Endodermal cell (in vitro differentiated cells): Measurements from ENCODE around the gene PHLPP1. TPM values are rescaled to one million over a fixed set of nuclear protein-coding genes. Genes with fewer than 3 reads are reported as not detected.
A peak's percentile ranks its signal among the peaks of the same experiment; 100 is the strongest.

Experiments
- DNase-seq: peaks from one replicate; pipeline ENCODE4 v3.0.0-alpha.2; 2017
- H3K27ac ChIP-seq: 2 replicates; pipeline ENCODE4 v1.5.1; 2013; ENCODE audit warnings: mild to moderate bottlenecking, low read depth, low read length, moderate library complexity
- H3K27me3 ChIP-seq: 2 replicates; pipeline ENCODE4 v1.6.1; 2013; ENCODE audit warnings: mild to moderate bottlenecking, low read length, moderate library complexity; ENCODE audit not compliant: insufficient read depth, control insufficient read depth, poor library complexity, severe bottlenecking
- H3K36me3 ChIP-seq: 2 replicates; pipeline ENCODE4 v1.7.0; 2013; ENCODE audit warnings: mild to moderate bottlenecking, low read length, moderate library complexity; ENCODE audit not compliant: control insufficient read depth, insufficient read depth
- H3K4me1 ChIP-seq: one replicate; pipeline ENCODE4 v1.7.0; 2013; ENCODE audit warnings: low read length; ENCODE audit not compliant: control insufficient read depth, insufficient read depth
- H3K4me3 ChIP-seq: 2 replicates; pipeline ENCODE4 v1.5.1; 2013; ENCODE audit warnings: mild to moderate bottlenecking, low read length, moderate library complexity
- H3K9ac ChIP-seq: 2 replicates; pipeline ENCODE4 v1.6.1; 2013; ENCODE audit warnings: mild to moderate bottlenecking, low read length, moderate library complexity; ENCODE audit not compliant: poor library complexity, severe bottlenecking; ENCODE audit errors: extremely low read depth
- H3K9me3 ChIP-seq: 2 replicates; pipeline ENCODE4 v1.6.1; 2013; ENCODE audit warnings: mild to moderate bottlenecking, low read length, moderate library complexity; ENCODE audit not compliant: control insufficient read depth
- H3K27ac Mint-ChIP-seq: 2 replicates; pipeline ENCODE4 v1.8.0; 2020; ENCODE audit warnings: mixed read lengths
- H3K27me3 Mint-ChIP-seq: 2 replicates; pipeline ENCODE4 v1.8.0; 2021; ENCODE audit warnings: mild to moderate bottlenecking, mixed read lengths; ENCODE audit not compliant: insufficient read depth
- H3K36me3 Mint-ChIP-seq: 2 replicates; pipeline ENCODE4 v1.8.0; 2020; ENCODE audit warnings: low read depth, mixed read lengths
- H3K4me1 Mint-ChIP-seq: 2 replicates; pipeline ENCODE4 v1.8.0; 2020; ENCODE audit warnings: mixed read lengths
- H3K4me3 Mint-ChIP-seq: 2 replicates; pipeline ENCODE4 v1.8.0; 2020; ENCODE audit warnings: mild to moderate bottlenecking, moderate library complexity, mixed read lengths
- H3K9me3 Mint-ChIP-seq: 2 replicates; pipeline ENCODE4 v1.8.0; 2020; ENCODE audit warnings: mild to moderate bottlenecking, mixed read lengths
- whole genome bisulfite sequencing, 2 experiments: methylation state at CpG; one replicate each; pipeline versions ENCODE4 v1.1.5 to v1.1.7; 2013; ENCODE audit warnings: missing lambda C conversion rate in 2 of 2, mixed read lengths in 1 of 2; ENCODE audit not compliant: insufficient coverage in 1 of 2, insufficient read length in 1 of 2; 5-methylcytosine and 5-hydroxymethylcytosine counted together
- total RNA-seq, 2 donors: library from RNA; stranded (reverse); fragmentation: NEBNext Ultra II Directional in 1 of 2; extraction: Animal tissue kit (Norgen Biotek cat#: 25700) in 1 of 2; gene quantifications; 2 replicates in 1 of 2; 3 replicates in 1 of 2; pipeline ENCODE4 v1.2.1, GENCODE V29; 2021
- TF ChIP-seq, protein P1 (sequence below): fragments of 200-600 bp; sonication (generic); conservative IDR thresholded peaks from 2 replicates; pipeline ENCODE4 v1.5.0; 2021; ENCODE audit warnings: antibody characterized with exemption, mild to moderate bottlenecking

The PHLPP1 gene
- total RNA-seq, 2 donors from 2014 or later, result 19.8 to 28.1 TPM

DNA sequence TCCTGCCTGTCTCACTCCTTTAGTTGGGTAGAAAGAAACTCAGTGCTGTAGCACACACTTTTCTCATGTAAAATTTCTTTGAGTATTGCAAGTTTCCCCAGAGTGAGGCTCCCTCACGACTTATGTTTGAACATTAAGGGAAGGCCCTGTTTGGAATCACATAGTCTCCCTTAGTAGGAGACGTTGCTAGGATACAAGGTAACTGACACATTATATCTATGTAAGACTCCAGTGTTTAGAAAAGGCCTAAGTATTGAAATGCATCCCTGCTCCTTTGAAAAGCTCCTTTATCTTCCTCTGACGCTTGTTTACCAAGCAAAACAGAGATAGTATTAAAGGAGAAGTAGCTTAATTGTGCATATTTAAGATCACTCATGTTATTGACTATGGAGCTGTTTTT lies 248.2 kb downstream of the PHLPP1 start:
- H3K27me3 Mint-ChIP-seq, result no peaks in the 10 kb centered on the region
- 68 to 70% methylated on average over 2 to 3 of the region's 3 CpGs for WGBS, 2 experiments
- TF ChIP-seq, protein P1, sequence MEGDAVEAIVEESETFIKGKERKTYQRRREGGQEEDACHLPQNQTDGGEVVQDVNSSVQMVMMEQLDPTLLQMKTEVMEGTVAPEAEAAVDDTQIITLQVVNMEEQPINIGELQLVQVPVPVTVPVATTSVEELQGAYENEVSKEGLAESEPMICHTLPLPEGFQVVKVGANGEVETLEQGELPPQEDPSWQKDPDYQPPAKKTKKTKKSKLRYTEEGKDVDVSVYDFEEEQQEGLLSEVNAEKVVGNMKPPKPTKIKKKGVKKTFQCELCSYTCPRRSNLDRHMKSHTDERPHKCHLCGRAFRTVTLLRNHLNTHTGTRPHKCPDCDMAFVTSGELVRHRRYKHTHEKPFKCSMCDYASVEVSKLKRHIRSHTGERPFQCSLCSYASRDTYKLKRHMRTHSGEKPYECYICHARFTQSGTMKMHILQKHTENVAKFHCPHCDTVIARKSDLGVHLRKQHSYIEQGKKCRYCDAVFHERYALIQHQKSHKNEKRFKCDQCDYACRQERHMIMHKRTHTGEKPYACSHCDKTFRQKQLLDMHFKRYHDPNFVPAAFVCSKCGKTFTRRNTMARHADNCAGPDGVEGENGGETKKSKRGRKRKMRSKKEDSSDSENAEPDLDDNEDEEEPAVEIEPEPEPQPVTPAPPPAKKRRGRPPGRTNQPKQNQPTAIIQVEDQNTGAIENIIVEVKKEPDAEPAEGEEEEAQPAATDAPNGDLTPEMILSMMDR, result no peak

DNA sequence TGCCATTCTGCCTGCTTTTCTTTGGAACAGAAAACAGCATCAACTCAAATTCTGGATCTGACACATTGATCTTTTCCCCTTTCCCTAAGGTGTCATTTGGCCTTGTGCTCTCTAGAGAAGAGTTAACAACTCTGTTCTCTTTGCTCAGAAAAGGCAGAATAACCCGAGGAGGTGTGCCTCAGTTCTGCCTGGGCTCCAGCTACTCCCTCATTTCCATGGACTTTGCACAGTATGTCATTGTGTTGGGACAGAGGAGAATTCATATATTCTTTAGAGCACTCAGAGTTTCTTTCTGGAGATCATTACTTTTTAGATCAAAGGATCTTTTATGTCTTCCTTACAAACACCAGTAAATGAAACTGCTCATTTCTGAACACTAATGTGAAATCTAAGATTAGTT lies 249.1 kb downstream of the PHLPP1 start:
- no peaks in the 10 kb centered on the region for H3K4me1 Mint-ChIP-seq
- Histone ChIP-seq H3K27me3 (no peaks in the 10 kb centered on the region), H3K9ac (no peak overlapping the region), H3K4me3 (no peak overlapping the region), H3K36me3 (peaks cover 4% of the 10 kb centered on the region), H3K4me1 (no peaks in the 10 kb centered on the region), H3K9me3 (no peaks in the 10 kb centered on the region), H3K27ac (no peak overlapping the region)
- H3K27ac Mint-ChIP-seq, result no peak overlapping the region
- no peaks in the 10 kb centered on the region for H3K9me3 Mint-ChIP-seq
- TF ChIP-seq, protein P1, result no peak
- no peak for DNase-seq
- H3K4me3 Mint-ChIP-seq, result no peak overlapping the region
- 80 to 100% methylated on average over 1 of the region's 1 CpG for WGBS, 2 experiments
- H3K36me3 Mint-ChIP-seq, result peaks cover 29% of the 10 kb centered on the region
- no peaks in the 10 kb centered on the region for H3K27me3 Mint-ChIP-seq

More for the DNA sequence above, 248.2 kb downstream of the PHLPP1 start:
- Histone ChIP-seq H3K36me3 (peaks cover 9% of the 10 kb centered on the region), H3K9me3 (no peaks in the 10 kb centered on the region), H3K27me3 (no peaks in the 10 kb centered on the region), H3K9ac (no peak overlapping the region), H3K4me1 (no peaks in the 10 kb centered on the region), H3K4me3 (no peak overlapping the region), H3K27ac (peak overlapping the region; percentile 37)
- Mint-ChIP-seq H3K4me3 (no peak overlapping the region), H3K36me3 (peaks cover 34% of the 10 kb centered on the region), H3K27ac (no peak overlapping the region), H3K4me1 (no peaks in the 10 kb centered on the region), H3K9me3 (no peaks in the 10 kb centered on the region)
- DNase-seq, result no peak

DNA sequence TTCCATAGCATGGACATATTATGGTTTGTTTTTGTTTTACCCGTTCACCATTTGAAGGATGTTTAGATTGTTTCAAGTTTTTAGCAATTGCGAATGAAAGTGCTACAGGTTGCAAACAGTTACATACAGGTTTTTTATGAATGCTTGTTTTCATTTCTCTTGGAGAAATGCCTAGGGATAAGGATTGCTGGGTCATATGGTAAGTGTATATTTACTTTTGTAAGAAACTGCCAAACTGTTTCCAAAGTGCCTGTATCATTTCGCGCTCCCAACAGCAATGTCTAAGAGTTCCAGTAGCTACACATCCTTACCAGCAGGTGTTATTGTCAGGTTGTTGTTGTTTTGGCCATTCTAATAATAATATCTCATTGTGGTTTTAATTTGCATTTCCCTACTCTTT lies 251.7 kb downstream of the PHLPP1 start:
- no peaks in the 10 kb centered on the region for H3K9me3 ChIP-seq
- no peak overlapping the region for H3K4me3 ChIP-seq
- H3K36me3 ChIP-seq, result peaks cover 4% of the 10 kb centered on the region
- Mint-ChIP-seq H3K4me3 (no peak overlapping the region), H3K27ac (no peak overlapping the region), H3K9me3 (no peaks in the 10 kb centered on the region), H3K4me1 (peaks cover 1% of the 10 kb centered on the region), H3K36me3 (peaks cover 32% of the 10 kb centered on the region), H3K27me3 (no peaks in the 10 kb centered on the region)
- no peaks in the 10 kb centered on the region for H3K4me1 ChIP-seq
- DNase-seq, result no peak
- H3K27ac ChIP-seq, result no peak overlapping the region
- no peak overlapping the region for H3K9ac ChIP-seq
- WGBS, 2 experiments, result 96 to 100% methylated on average over 2 to 4 of the region's 4 CpGs
- H3K27me3 ChIP-seq, result no peaks in the 10 kb centered on the region
- TF ChIP-seq, protein P1, result no peak
